ENCODE data around the gene COL19A1.

COL19A1 gene

GRCh38 chr6:70125602-70126001 lies 259.2 kb downstream of the COL19A1 start:
- H3K9me3 ChIP-seq (ENCODE audit: control insufficient read depth, low read length): no peaks in the 10 kb centered on the region
- no peak overlapping the region for H3K4me3 ChIP-seq (ENCODE audit: insufficient read depth, low read depth, low read length, poor library complexity, severe bottlenecking)
- no peak for DNase-seq
- no peaks in the 10 kb centered on the region for H3K4me1 ChIP-seq (ENCODE audit: control insufficient read depth, insufficient read depth, low read length, poor library complexity, severe bottlenecking)
- no peak overlapping the region for H3K27ac ChIP-seq (ENCODE audit: insufficient read depth, low read length, poor library complexity, severe bottlenecking)
- no peaks in the 10 kb centered on the region for H3K27me3 ChIP-seq (replicated peaks; ENCODE audit: control insufficient read depth, insufficient read depth, low read length, poor library complexity, severe bottlenecking)
- no peaks in the 10 kb centered on the region for H3K36me3 ChIP-seq (ENCODE audit: control insufficient read depth, insufficient read depth, low read length)

GRCh38 chr6:70129341-70129740 lies 263.0 kb downstream of the COL19A1 start:
- Histone ChIP-seq H3K9me3 (ENCODE audit: control insufficient read depth, low read length) (no peaks in the 10 kb centered on the region), H3K4me1 (ENCODE audit: control insufficient read depth, insufficient read depth, low read length, poor library complexity, severe bottlenecking) (no peaks in the 10 kb centered on the region), H3K27ac (ENCODE audit: insufficient read depth, low read length, poor library complexity, severe bottlenecking) (no peak overlapping the region), H3K27me3 (replicated peaks; ENCODE audit: control insufficient read depth, insufficient read depth, low read length, poor library complexity, severe bottlenecking) (no peaks in the 10 kb centered on the region), H3K4me3 (ENCODE audit: insufficient read depth, low read depth, low read length, poor library complexity, severe bottlenecking) (no peak overlapping the region), H3K36me3 (ENCODE audit: control insufficient read depth, insufficient read depth, low read length) (no peaks in the 10 kb centered on the region)
- no peak for DNase-seq

- no peaks in the 10 kb centered on the region for H3K4me1 ChIP-seq (ENCODE audit: control insufficient read depth, insufficient read depth, low read length, poor library complexity, severe bottlenecking)
- H3K27ac ChIP-seq (ENCODE audit: insufficient read depth, low read length, poor library complexity, severe bottlenecking): no peak overlapping the region
- no peaks in the 10 kb centered on the region for H3K36me3 ChIP-seq (ENCODE audit: control insufficient read depth, insufficient read depth, low read length)
- no peak for DNase-seq
- H3K9me3 ChIP-seq (ENCODE audit: control insufficient read depth, low read length): no peaks in the 10 kb centered on the region
- no peak overlapping the region for H3K4me3 ChIP-seq (ENCODE audit: insufficient read depth, low read depth, low read length, poor library complexity, severe bottlenecking)
- no peaks in the 10 kb centered on the region for H3K27me3 ChIP-seq (replicated peaks; ENCODE audit: control insufficient read depth, insufficient read depth, low read length, poor library complexity, severe bottlenecking)
Measured at GRCh38 chr6:70130865-70131264, 264.5 kb downstream of the COL19A1 start.

- DNase-seq: no peak
- no peak overlapping the region for H3K27ac ChIP-seq (ENCODE audit: insufficient read depth, low read length, poor library complexity, severe bottlenecking)
- no peaks in the 10 kb centered on the region for H3K4me1 ChIP-seq (ENCODE audit: control insufficient read depth, insufficient read depth, low read length, poor library complexity, severe bottlenecking)
- H3K36me3 ChIP-seq (ENCODE audit: control insufficient read depth, insufficient read depth, low read length): no peaks in the 10 kb centered on the region
- no peaks in the 10 kb centered on the region for H3K9me3 ChIP-seq (ENCODE audit: control insufficient read depth, low read length)
- H3K4me3 ChIP-seq (ENCODE audit: insufficient read depth, low read depth, low read length, poor library complexity, severe bottlenecking): no peak overlapping the region
- H3K27me3 ChIP-seq (replicated peaks; ENCODE audit: control insufficient read depth, insufficient read depth, low read length, poor library complexity, severe bottlenecking): no peaks in the 10 kb centered on the region
Measured at GRCh38 chr6:70131528-70131927, 265.2 kb downstream of the COL19A1 start.

- DNase-seq: no peak
- no peaks in the 10 kb centered on the region for H3K27me3 ChIP-seq (replicated peaks; ENCODE audit: control insufficient read depth, insufficient read depth, low read length, poor library complexity, severe bottlenecking)
- H3K36me3 ChIP-seq (ENCODE audit: control insufficient read depth, insufficient read depth, low read length): no peaks in the 10 kb centered on the region
- H3K9me3 ChIP-seq (ENCODE audit: control insufficient read depth, low read length): no peaks in the 10 kb centered on the region
- H3K27ac ChIP-seq (ENCODE audit: insufficient read depth, low read length, poor library complexity, severe bottlenecking): no peak overlapping the region
- H3K4me3 ChIP-seq (ENCODE audit: insufficient read depth, low read depth, low read length, poor library complexity, severe bottlenecking): no peak overlapping the region
- H3K4me1 ChIP-seq (ENCODE audit: control insufficient read depth, insufficient read depth, low read length, poor library complexity, severe bottlenecking): no peaks in the 10 kb centered on the region
Measured at GRCh38 chr6:70133246-70133645, 266.9 kb downstream of the COL19A1 start.

- H3K27me3 ChIP-seq (replicated peaks; ENCODE audit: control insufficient read depth, insufficient read depth, low read length, poor library complexity, severe bottlenecking): no peaks in the 10 kb centered on the region
- DNase-seq: no peak
- H3K4me3 ChIP-seq (ENCODE audit: insufficient read depth, low read depth, low read length, poor library complexity, severe bottlenecking): no peak overlapping the region
- H3K27ac ChIP-seq (ENCODE audit: insufficient read depth, low read length, poor library complexity, severe bottlenecking): no peak overlapping the region
- H3K9me3 ChIP-seq (ENCODE audit: control insufficient read depth, low read length): no peaks in the 10 kb centered on the region
- H3K36me3 ChIP-seq (ENCODE audit: control insufficient read depth, insufficient read depth, low read length): no peaks in the 10 kb centered on the region
- no peaks in the 10 kb centered on the region for H3K4me1 ChIP-seq (ENCODE audit: control insufficient read depth, insufficient read depth, low read length, poor library complexity, severe bottlenecking)
Measured at GRCh38 chr6:70134542-70134941, 268.2 kb downstream of the COL19A1 start.

GRCh38 chr6:70135219-70136160 lies 269.1 kb downstream of the COL19A1 start:
- no peak for DNase-seq

GRCh38 chr6:70136996-70137395 lies 270.6 kb downstream of the COL19A1 start:
- Histone ChIP-seq H3K27ac (ENCODE audit: insufficient read depth, low read length, poor library complexity, severe bottlenecking) (no peak overlapping the region), H3K9me3 (ENCODE audit: control insufficient read depth, low read length) (no peaks in the 10 kb centered on the region), H3K36me3 (ENCODE audit: control insufficient read depth, insufficient read depth, low read length) (no peaks in the 10 kb centered on the region), H3K4me1 (ENCODE audit: control insufficient read depth, insufficient read depth, low read length, poor library complexity, severe bottlenecking) (no peaks in the 10 kb centered on the region), H3K27me3 (replicated peaks; ENCODE audit: control insufficient read depth, insufficient read depth, low read length, poor library complexity, severe bottlenecking) (no peaks in the 10 kb centered on the region), H3K4me3 (ENCODE audit: insufficient read depth, low read depth, low read length, poor library complexity, severe bottlenecking) (no peak overlapping the region)
- DNase-seq: no peak

More at GRCh38 chr6:70135219-70136160, 269.1 kb downstream of the COL19A1 start:
- Histone ChIP-seq H3K27me3 (replicated peaks; ENCODE audit: control insufficient read depth, insufficient read depth, low read length, poor library complexity, severe bottlenecking) (no peaks in the 10 kb centered on the region), H3K9me3 (ENCODE audit: control insufficient read depth, low read length) (no peaks in the 10 kb centered on the region), H3K4me1 (ENCODE audit: control insufficient read depth, insufficient read depth, low read length, poor library complexity, severe bottlenecking) (no peaks in the 10 kb centered on the region), H3K36me3 (ENCODE audit: control insufficient read depth, insufficient read depth, low read length) (no peaks in the 10 kb centered on the region), H3K4me3 (ENCODE audit: insufficient read depth, low read depth, low read length, poor library complexity, severe bottlenecking) (no peak overlapping the region), H3K27ac (ENCODE audit: insufficient read depth, low read length, poor library complexity, severe bottlenecking) (no peak overlapping the region)

- H3K4me1 ChIP-seq (ENCODE audit: control insufficient read depth, insufficient read depth, low read length, poor library complexity, severe bottlenecking): no peaks in the 10 kb centered on the region
Measured at GRCh38 chr6:70140496-70140895, 274.1 kb downstream of the COL19A1 start.

GRCh38 chr6:70142034-70142433 lies 275.7 kb downstream of the COL19A1 start:
- H3K27me3 ChIP-seq (replicated peaks; ENCODE audit: control insufficient read depth, insufficient read depth, low read length, poor library complexity, severe bottlenecking): no peaks in the 10 kb centered on the region
- DNase-seq: no peak
- H3K27ac ChIP-seq (ENCODE audit: insufficient read depth, low read length, poor library complexity, severe bottlenecking): no peak overlapping the region
- H3K4me1 ChIP-seq (ENCODE audit: control insufficient read depth, insufficient read depth, low read length, poor library complexity, severe bottlenecking): no peaks in the 10 kb centered on the region
- H3K4me3 ChIP-seq (ENCODE audit: insufficient read depth, low read depth, low read length, poor library complexity, severe bottlenecking): no peak overlapping the region
- no peaks in the 10 kb centered on the region for H3K36me3 ChIP-seq (ENCODE audit: control insufficient read depth, insufficient read depth, low read length)
- H3K9me3 ChIP-seq (ENCODE audit: control insufficient read depth, low read length): no peaks in the 10 kb centered on the region

More at GRCh38 chr6:70140496-70140895, 274.1 kb downstream of the COL19A1 start:
- Histone ChIP-seq H3K9me3 (ENCODE audit: control insufficient read depth, low read length) (no peaks in the 10 kb centered on the region), H3K27me3 (replicated peaks; ENCODE audit: control insufficient read depth, insufficient read depth, low read length, poor library complexity, severe bottlenecking) (no peaks in the 10 kb centered on the region), H3K4me3 (ENCODE audit: insufficient read depth, low read depth, low read length, poor library complexity, severe bottlenecking) (no peak overlapping the region), H3K36me3 (ENCODE audit: control insufficient read depth, insufficient read depth, low read length) (no peaks in the 10 kb centered on the region), H3K27ac (ENCODE audit: insufficient read depth, low read length, poor library complexity, severe bottlenecking) (no peak overlapping the region)
- no peak for DNase-seq
